Measurements from ENCODE around the gene HECTD1.

GRCh38 chr14:31204593-31205534 is 2.7 kb downstream of the HECTD1 start:
- TF ChIP-seq HMGXB4 (CRISPR knock-in tag; IDR thresholded peaks at IDR 0.05) (no peak), TP53 (CRISPR knock-in tag; IDR thresholded peaks at IDR 0.05) (no peak), SMAD4 (CRISPR knock-in tag; IDR thresholded peaks at IDR 0.05) (no peak), CTCF (IDR thresholded peaks at IDR 0.05) (no peak), PRDM15 (CRISPR knock-in tag; IDR thresholded peaks at IDR 0.05) (no peak), ATF6 (CRISPR knock-in tag; IDR thresholded peaks at IDR 0.05) (no peak)

All from WTC11 (cell line).